8988T (cell line): ENCODE results near the gene CATSPER3.

Experiments
- DNase-seq: peaks from one replicate; pipeline ENCODE4 v3.0.0; 2011

Gene CATSPER3

GRCh38 chr5:135046661-135047346, 79.1 kb downstream of the CATSPER3 start:
- DNase-seq, result no peak

- DNase-seq, result no peak
Measured at GRCh38 chr5:135047347-135047695, 79.6 kb downstream of the CATSPER3 start.

- no peak for DNase-seq
Measured at GRCh38 chr5:135048286-135048685, 80.6 kb downstream of the CATSPER3 start.

- no peak for DNase-seq
Measured at GRCh38 chr5:135048930-135049329, 81.2 kb downstream of the CATSPER3 start.

GRCh38 chr5:135050244-135050767, 82.6 kb downstream of the CATSPER3 start:
- no peak for DNase-seq

- DNase-seq, result no peak
Measured at GRCh38 chr5:135051399-135051798, 83.7 kb downstream of the CATSPER3 start.

- no peak for DNase-seq
Measured at GRCh38 chr5:135051872-135052271, 84.2 kb downstream of the CATSPER3 start.

GRCh38 chr5:135052511-135053145, 84.9 kb downstream of the CATSPER3 start:
- DNase-seq, result no peak

GRCh38 chr5:135053278-135053677, 85.6 kb downstream of the CATSPER3 start:
- DNase-seq, result no peak

- no peak for DNase-seq
Measured at GRCh38 chr5:135053989-135054388, 86.3 kb downstream of the CATSPER3 start.

GRCh38 chr5:135054546-135054945, 86.8 kb downstream of the CATSPER3 start:
- DNase-seq, result no peak

GRCh38 chr5:135055396-135055795, 87.7 kb downstream of the CATSPER3 start:
- no peak for DNase-seq

GRCh38 chr5:135056316-135057030, 88.8 kb downstream of the CATSPER3 start:
- no peak for DNase-seq

GRCh38 chr5:135057233-135057632, 89.5 kb downstream of the CATSPER3 start:
- no peak for DNase-seq

GRCh38 chr5:135058331-135058732, 90.6 kb downstream of the CATSPER3 start:
- no peak for DNase-seq

- DNase-seq, result no peak
Measured at GRCh38 chr5:135059000-135059923, 91.6 kb downstream of the CATSPER3 start.

GRCh38 chr5:135060021-135060420, 92.3 kb downstream of the CATSPER3 start:
- DNase-seq, result no peak

- no peak for DNase-seq
Measured at GRCh38 chr5:135061001-135061400, 93.3 kb downstream of the CATSPER3 start.
